Measurements from ENCODE around the gene CDC42BPB.
A peak's percentile ranks its signal among the peaks of the same experiment; 100 is the strongest.

CDC42BPB gene

DNA sequence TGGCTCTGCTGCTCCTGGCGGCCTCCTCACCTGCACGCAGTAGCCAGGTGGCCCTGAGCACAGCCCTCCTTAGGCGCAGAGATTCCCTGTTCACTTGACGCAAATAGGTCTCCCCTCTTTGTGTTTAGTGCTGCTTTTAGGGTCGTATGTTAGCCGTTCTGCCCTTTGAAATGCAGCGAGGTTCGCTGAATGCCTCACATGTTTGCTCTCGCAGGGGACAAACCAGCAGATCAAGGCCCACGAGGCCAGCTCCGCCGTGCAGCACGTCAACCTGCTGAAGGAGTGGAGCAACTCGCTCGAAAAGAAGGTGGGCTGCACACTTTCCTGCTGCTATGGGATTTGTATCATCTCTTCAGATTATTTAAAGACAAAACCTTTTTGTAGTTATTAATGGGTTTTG is 166.2 kb downstream of the CDC42BPB start:
- H3K9me3 Mint-ChIP-seq, result no peaks in the 10 kb centered on the region
- peaks cover 32% of the 10 kb centered on the region for H3K36me3 Mint-ChIP-seq (ENCODE audit: low read depth)
- no peak overlapping the region for H3K27ac Mint-ChIP-seq
- H3K4me1 Mint-ChIP-seq (ENCODE audit: low read depth), result no peaks in the 10 kb centered on the region
- H3K4me3 Mint-ChIP-seq, result no peak overlapping the region
- no peaks in the 10 kb centered on the region for H3K27me3 Mint-ChIP-seq (ENCODE audit: low read depth)

- H3K27ac Mint-ChIP-seq, result no peak overlapping the region
- no peak overlapping the region for H3K4me3 Mint-ChIP-seq
- peaks cover 38% of the 10 kb centered on the region for H3K36me3 Mint-ChIP-seq (ENCODE audit: low read depth)
- H3K9me3 Mint-ChIP-seq, result no peaks in the 10 kb centered on the region
- no peaks in the 10 kb centered on the region for H3K4me1 Mint-ChIP-seq (ENCODE audit: low read depth)
- no peaks in the 10 kb centered on the region for H3K27me3 Mint-ChIP-seq (ENCODE audit: low read depth)
These were observed 167.7 kb downstream of the CDC42BPB start for GRCh38 chr14:102889615-102890014.

DNA sequence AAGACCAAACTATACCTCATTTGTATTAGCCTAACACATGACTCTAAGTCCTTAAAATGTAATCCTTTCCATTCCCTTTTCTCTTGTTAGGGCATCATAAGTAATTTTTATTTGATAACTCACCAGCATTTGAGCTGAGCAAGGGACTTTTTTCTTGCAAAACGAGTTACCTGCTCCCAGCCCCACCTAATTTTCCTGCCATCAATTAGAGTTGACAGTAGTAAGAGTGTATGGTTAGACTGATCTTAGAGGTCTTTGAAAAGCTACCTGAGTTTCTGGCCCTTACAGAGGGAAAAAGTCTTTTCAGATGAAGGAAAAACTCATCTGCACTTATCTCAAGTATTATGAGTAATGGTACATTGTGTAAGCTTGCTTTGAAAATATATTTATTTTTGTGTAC is 168.6 kb downstream of the CDC42BPB start:
- Mint-ChIP-seq H3K4me3 (no peak overlapping the region), H3K4me1 (ENCODE audit: low read depth) (no peaks in the 10 kb centered on the region), H3K27me3 (ENCODE audit: low read depth) (no peaks in the 10 kb centered on the region), H3K9me3 (no peaks in the 10 kb centered on the region), H3K36me3 (ENCODE audit: low read depth) (peaks cover 42% of the 10 kb centered on the region), H3K27ac (no peak overlapping the region)

GRCh38 chr14:102885737-102886447 is 171.5 kb downstream of the CDC42BPB start:
- Mint-ChIP-seq H3K9me3 (no peaks in the 10 kb centered on the region), H3K27ac (no peak overlapping the region), H3K27me3 (ENCODE audit: low read depth) (no peaks in the 10 kb centered on the region), H3K4me1 (ENCODE audit: low read depth) (peaks cover 5% of the 10 kb centered on the region), H3K36me3 (ENCODE audit: low read depth) (peaks cover 36% of the 10 kb centered on the region), H3K4me3 (no peak overlapping the region)

- H3K4me1 Mint-ChIP-seq (ENCODE audit: low read depth), result peaks cover 5% of the 10 kb centered on the region
- peak overlapping the region; percentile 5 for H3K27ac Mint-ChIP-seq
- no peaks in the 10 kb centered on the region for H3K9me3 Mint-ChIP-seq
- peaks cover 37% of the 10 kb centered on the region for H3K36me3 Mint-ChIP-seq (ENCODE audit: low read depth)
- H3K27me3 Mint-ChIP-seq (ENCODE audit: low read depth), result no peaks in the 10 kb centered on the region
- no peak overlapping the region for H3K4me3 Mint-ChIP-seq
These were observed 173.8 kb downstream of the CDC42BPB start for GRCh38 chr14:102883554-102883953.

GRCh38 chr14:102883089-102883541 is 174.2 kb downstream of the CDC42BPB start:
- H3K36me3 Mint-ChIP-seq (ENCODE audit: low read depth), result peaks cover 35% of the 10 kb centered on the region
- no peaks in the 10 kb centered on the region for H3K9me3 Mint-ChIP-seq
- H3K27ac Mint-ChIP-seq, result peak overlapping the region; percentile 5
- no peak overlapping the region for H3K4me3 Mint-ChIP-seq
- H3K4me1 Mint-ChIP-seq (ENCODE audit: low read depth), result peaks cover 5% of the 10 kb centered on the region
- H3K27me3 Mint-ChIP-seq (ENCODE audit: low read depth), result no peaks in the 10 kb centered on the region
